Lung microvascular endothelial cell (primary cell): ENCODE data around the gene FBN1. TPM values are rescaled to one million over a fixed set of nuclear protein-coding genes. Genes with fewer than 3 reads are reported as not detected.

ENCODE experiments used
- DNase-seq, 2 donors: peaks; one replicate each; pipeline versions ENCODE4 v3.0.0 to v3.0.0-alpha.2; 2010; ENCODE audit warnings: low read depth in 2 of 2
- total RNA-seq: library from RNA; depleted of rRNA; stranded (reverse); fragments of >200 nt; gene quantifications from 2 replicates; pipeline ENCODE4 v1.2.1, GENCODE V29; 2014

Gene FBN1
- total RNA-seq, 1 donor from 2014 or later = 69.0 TPM

GRCh38 chr15:48556159-48556897 lies 89.2 kb downstream of the FBN1 start:
- no peak for DNase-seq

DNA sequence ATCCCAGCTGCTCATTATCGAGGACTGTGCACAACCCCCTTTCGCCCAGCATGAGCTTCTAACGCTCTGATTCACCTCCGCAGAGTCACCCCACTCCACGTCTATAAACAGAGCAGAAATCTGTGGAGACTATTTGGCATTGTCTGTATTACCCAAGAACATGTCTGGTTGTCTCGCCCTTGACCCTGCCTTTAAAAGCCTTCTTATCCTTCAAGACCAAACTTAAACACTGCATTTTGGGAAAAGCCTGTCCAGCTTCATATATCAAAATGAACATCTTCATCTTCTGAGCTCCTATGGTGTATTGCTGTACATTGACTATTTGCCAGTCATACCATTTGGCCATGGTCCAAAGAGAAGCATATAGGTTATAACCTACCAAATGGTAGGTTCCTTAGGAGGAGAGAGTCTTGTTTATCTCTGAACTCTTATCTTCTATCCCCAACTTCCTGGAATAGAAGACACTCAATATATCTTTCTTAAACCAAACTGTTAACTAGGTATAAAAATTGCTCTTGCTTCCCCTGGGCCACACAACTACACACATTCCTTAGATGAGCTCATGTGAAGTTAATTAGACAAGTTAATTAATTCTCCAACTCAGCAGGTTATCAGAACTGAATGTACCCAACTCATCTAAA lies 90.1 kb downstream of the FBN1 start:
- peak in 1 of 2 donors; percentile 91 for DNase-seq

GRCh38 chr15:48554112-48554511 lies 91.4 kb downstream of the FBN1 start:
- no peak for DNase-seq

- peak in 1 of 2 donors; percentile 72 for DNase-seq
Measured at GRCh38 chr15:48553559-48553958, 92.0 kb downstream of the FBN1 start.

- DNase-seq = no peak
Measured at GRCh38 chr15:48550822-48551525, 94.5 kb downstream of the FBN1 start.

GRCh38 chr15:48548455-48548854 lies 97.1 kb downstream of the FBN1 start:
- no peak for DNase-seq

- peak; percentile 65 to 91 for DNase-seq
Measured at GRCh38 chr15:48547286-48547685, 98.2 kb downstream of the FBN1 start.

DNA sequence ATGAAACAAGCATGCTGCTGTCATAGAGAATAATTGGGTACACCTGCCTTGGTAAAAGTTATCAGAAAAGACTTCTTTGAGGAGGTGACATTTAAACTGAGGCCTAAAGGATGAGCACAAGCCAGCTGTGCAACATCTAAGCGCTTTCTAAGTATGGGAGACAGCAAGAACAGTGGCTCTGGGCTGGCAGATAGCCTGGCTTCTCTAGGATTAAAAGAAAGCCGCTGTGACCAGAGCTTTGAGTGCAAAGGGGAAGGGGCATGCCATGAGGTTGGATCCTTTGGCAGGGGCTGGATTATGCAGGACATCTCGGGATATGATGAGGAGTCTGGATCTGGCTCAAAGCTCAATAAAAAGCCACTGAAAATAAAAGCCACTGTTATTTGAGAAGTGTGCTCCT lies 99.2 kb downstream of the FBN1 start:
- no peak for DNase-seq

DNA sequence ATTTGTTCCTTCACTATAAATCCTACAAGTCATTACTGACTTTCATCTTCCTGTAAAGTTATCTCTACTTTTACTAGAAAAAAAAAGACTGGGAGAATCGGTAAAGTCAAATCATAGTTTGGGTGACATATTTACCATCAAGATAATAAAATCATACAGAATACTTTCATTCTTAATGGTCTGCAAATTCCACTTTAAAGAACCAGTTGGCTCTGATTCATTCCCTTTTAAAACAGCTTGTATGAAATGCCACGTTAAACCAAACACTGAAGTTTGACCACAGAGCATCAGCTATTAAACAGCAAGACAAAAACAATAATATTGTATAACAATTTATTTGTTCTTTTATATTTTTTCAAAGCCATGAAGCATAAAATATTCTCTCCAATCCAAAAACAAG lies 100.7 kb downstream of the FBN1 start:
- no peak for DNase-seq

- peak in 1 of 2 donors; percentile 59 for DNase-seq
Measured at GRCh38 chr15:48541341-48542278, 103.9 kb downstream of the FBN1 start.

DNA sequence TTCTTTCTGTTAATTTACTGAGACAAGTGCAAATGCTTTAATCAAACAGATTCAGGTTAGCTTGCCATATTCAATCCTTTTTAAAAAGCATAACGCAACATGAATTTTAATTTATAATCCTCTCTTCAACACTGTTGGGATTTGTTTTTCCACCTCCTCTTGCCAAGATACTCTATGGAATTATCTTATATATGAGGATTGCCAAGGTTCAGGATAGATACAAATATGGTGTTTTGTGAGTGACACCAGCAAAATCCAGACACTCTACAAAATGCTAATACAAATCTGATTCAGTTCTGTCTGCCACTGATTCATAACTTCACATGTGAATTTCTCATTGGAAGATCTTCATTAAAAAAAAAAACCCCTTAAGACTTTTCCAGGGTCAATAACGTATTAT lies 104.8 kb downstream of the FBN1 start:
- no peak for DNase-seq

GRCh38 chr15:48538941-48539340 lies 106.6 kb downstream of the FBN1 start:
- DNase-seq = no peak

DNA sequence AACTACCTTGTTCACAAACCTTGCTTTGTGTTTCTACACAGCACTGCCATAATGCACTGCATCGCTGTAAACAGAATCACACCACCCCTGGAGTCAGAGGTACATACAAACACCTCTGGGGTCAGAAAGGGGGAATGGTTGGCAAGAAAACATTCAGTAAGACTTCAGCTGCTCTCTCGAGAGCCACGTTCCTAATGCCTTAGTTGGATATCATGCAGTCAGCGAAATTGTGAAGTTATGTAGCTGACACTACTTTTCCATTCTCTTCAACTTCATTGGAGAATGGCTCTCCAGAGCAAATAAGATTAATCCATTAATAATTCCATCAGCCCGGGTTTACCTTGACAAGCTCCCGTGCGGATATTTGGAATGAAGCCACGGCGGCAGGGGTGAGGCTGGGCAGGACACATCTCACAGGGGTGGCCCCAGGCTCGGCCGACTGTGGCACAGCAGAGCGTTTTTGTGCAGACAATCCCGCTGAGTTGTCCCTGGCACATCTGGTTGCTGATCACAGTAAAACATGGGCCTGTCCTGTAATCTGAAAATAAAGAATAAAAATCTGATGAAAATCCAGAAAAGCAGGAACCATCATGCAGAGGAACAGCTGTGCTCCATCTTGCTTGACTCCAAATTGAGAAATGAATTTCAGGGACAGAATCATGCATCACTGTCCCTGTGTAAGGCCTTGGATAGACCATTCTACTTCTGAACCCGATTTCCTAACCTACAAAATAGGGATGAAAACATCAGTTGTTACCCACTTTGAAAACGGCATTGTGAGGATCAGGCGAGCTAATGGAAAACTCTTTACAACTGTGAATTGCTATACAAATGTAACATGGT lies 108.0 kb downstream of the FBN1 start:
- DNase-seq = peak in 1 of 2 donors; percentile 52

DNA sequence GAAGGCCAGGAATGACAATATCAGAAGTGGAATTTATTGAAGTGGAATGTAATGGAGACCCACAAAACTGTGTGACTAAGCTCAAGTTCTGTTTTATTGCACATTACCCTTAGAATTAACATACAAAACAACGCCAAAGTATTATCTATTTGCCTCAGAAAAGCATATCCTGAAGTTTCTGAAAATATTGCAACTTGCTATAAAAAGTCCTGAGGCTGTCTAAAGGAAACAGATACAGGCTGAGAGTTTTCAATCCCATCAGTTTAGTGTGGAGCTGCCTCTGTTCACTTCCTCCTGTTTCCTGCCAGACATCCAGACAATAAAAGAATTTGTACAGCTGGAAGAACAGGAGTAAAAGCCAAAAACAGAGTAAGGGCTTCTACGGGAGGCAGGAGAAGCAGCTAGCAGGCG lies 108.8 kb downstream of the FBN1 start:
- DNase-seq = peak; percentile 74 to 87

GRCh38 chr15:48533982-48534381 lies 111.5 kb downstream of the FBN1 start:
- peak; percentile 40 to 66 for DNase-seq

DNA sequence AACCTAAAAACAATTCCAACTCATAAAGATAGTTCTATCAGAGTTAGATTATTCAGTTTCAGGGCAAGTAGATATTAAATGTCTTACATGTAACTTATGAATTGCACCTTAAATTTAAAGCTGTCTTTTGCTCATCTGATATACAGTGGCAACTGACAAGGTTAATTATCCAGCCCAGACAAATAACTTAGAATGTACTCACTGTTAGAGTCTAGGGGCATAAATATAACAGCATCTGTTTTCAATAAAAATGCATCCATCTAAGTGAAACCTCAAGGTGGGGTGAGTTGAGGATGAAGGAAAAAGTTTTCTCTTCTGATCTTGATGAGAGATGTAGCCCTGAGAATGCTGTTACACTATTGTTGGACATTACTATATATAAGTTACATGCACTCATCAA lies 112.6 kb downstream of the FBN1 start:
- no peak for DNase-seq

DNA sequence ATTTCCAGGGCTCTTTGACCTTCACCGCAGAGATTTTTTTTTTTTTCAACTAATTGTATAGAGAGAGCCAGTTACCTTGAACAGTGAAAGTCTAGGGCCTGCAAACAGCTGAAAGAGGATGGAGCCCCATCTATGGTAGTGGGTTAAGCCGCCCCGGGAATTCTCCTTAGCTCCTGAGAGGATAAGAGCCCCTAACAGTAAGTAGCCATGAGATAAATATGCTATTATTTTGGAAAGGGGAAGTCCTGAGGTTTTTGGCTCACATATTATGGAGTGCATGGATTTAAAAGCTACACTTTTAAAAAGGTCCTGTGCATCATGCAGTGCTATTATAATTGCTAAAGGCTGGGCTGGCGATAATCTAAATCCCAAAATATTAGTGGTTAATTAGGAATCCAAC lies 115.0 kb downstream of the FBN1 start:
- no peak for DNase-seq

GRCh38 chr15:48528921-48529320 lies 116.6 kb downstream of the FBN1 start:
- DNase-seq = no peak

- DNase-seq = no peak
Measured at GRCh38 chr15:48527517-48527916, 118.0 kb downstream of the FBN1 start.

- DNase-seq = no peak
Measured at GRCh38 chr15:48522911-48523310, 122.6 kb downstream of the FBN1 start.

GRCh38 chr15:48522123-48522522 lies 123.4 kb downstream of the FBN1 start:
- no peak for DNase-seq
